Keratinocyte (primary cell): ENCODE results near the gene HOXD13. TPM values are rescaled to one million over a fixed set of nuclear protein-coding genes. Genes with fewer than 3 reads are reported as not detected.

Experiments used
- DNase-seq: peaks from one replicate; pipeline ENCODE4 v3.0.0-alpha.2; 2011; ENCODE audit warnings: low read depth, missing footprints, low spot score
- FAIRE-seq: peaks from 2 replicates; lab custom pipeline; 2011; peaks lifted over from hg19 to GRCh38; lab: Jason Lieb, UNC
- H2AFZ ChIP-seq: 2 replicates; pipeline ENCODE4 v1.6.0; 2012; ENCODE audit warnings: low read length, control low read depth, inconsistent platforms; ENCODE audit not compliant: control insufficient read depth
- H3K27ac ChIP-seq: 2 replicates; pipeline ENCODE4 v1.5.1; 2011; ENCODE audit warnings: low read length; ENCODE audit not compliant: control insufficient read depth, insufficient read depth
- H3K27me3 ChIP-seq: 3 replicates; pipeline ENCODE4 v1.6.0; 2011; ENCODE audit warnings: low read length; ENCODE audit not compliant: control insufficient read depth, insufficient read depth; ENCODE audit errors: extremely low read depth
- H3K36me3 ChIP-seq, 2 experiments: 2 replicates in 1 of 2; 3 replicates in 1 of 2; pipeline ENCODE4 v1.5.1; 2011; ENCODE audit warnings: low read length in 2 of 2, mild to moderate bottlenecking in 1 of 2; ENCODE audit not compliant: control insufficient read depth in 2 of 2, insufficient read depth in 2 of 2; ENCODE audit errors: extremely low read depth in 1 of 2
- H3K4me1 ChIP-seq: 3 replicates; pipeline ENCODE4 v1.5.1; 2011; ENCODE audit warnings: low read length; ENCODE audit not compliant: control insufficient read depth, insufficient read depth; ENCODE audit errors: extremely low read depth
- H3K4me2 ChIP-seq: 3 replicates; pipeline ENCODE4 v1.6.0; 2011; ENCODE audit warnings: low read depth, low read length; ENCODE audit not compliant: control insufficient read depth, insufficient read depth; ENCODE audit errors: extremely low read depth
- H3K4me3 ChIP-seq, 3 experiments: fragments of 200-600 bp in 1 of 3; sonication (generic) in 1 of 3; 2 replicates in 2 of 3; 3 replicates in 1 of 3; pipeline ENCODE4 v1.5.1; 2011 to 2016; ENCODE audit warnings: low read length in 3 of 3, mild to moderate bottlenecking in 3 of 3, control low read depth in 2 of 3, inconsistent platforms in 1 of 3, low read depth in 1 of 3, mixed read lengths in 1 of 3, mixed run types in 1 of 3, moderate library complexity in 1 of 3; ENCODE audit not compliant: control insufficient read depth in 2 of 3, insufficient read depth in 2 of 3; ENCODE audit errors: extremely low read depth in 1 of 3
- H3K79me2 ChIP-seq: 2 replicates; pipeline ENCODE4 v1.6.0; 2012; ENCODE audit warnings: low read length; ENCODE audit not compliant: control insufficient read depth, insufficient read depth
- H3K9ac ChIP-seq: 3 replicates; pipeline ENCODE4 v1.6.0; 2011; ENCODE audit warnings: low read length; ENCODE audit not compliant: control insufficient read depth, insufficient read depth; ENCODE audit errors: extremely low read depth
- H3K9me1 ChIP-seq: 3 replicates; pipeline ENCODE4 v1.6.0; 2011; ENCODE audit warnings: low read length; ENCODE audit not compliant: control insufficient read depth, insufficient read depth; ENCODE audit errors: extremely low read depth
- H3K9me3 ChIP-seq: 2 replicates; pipeline ENCODE4 v1.5.1; 2012; ENCODE audit warnings: low read depth, low read length; ENCODE audit not compliant: control insufficient read depth
- H4K20me1 ChIP-seq: 3 replicates; pipeline ENCODE4 v1.6.0; 2011; ENCODE audit warnings: low read length; ENCODE audit not compliant: control insufficient read depth, insufficient read depth; ENCODE audit errors: extremely low read depth
- EZH2 ChIP-seq: IDR thresholded peaks from one replicate; pipeline ENCODE4 v1.6.1; 2012; ENCODE audit warnings: inconsistent platforms, mild to moderate bottlenecking, low read length, moderate library complexity
- dilution Hi-C: fragments of 300-500 bp; cut with MboI; formaldehyde crosslinking; loops from one replicate; pipeline ENCODE4 v1.7.0; 2020; ENCODE audit warnings: low sequenced_read_pairs; ENCODE audit not compliant: extremely low pct_ligation_motif_present
- polyA plus RNA-seq, 5 experiments: library from polyadenylated mRNA; depleted of rRNA in 3 of 5; stranded (reverse) in 3 of 5; stranded (forward) in 1 of 5; unstranded in 1 of 5; fragments of >200 nt; gene quantifications; 1 replicate in 1 of 5; 2 replicates in 3 of 5; 3 replicates in 1 of 5; pipeline versions ENCODE4 v1.2.1 to v1.2.3, GENCODE V29; 2011 to 2012; ENCODE audit warnings: missing spikeins in 2 of 5, low read depth in 1 of 5, low replicate concordance in 1 of 5
- TF ChIP-seq, protein P1 (sequence below), 3 experiments: IDR thresholded peaks in 1 of 3; conservative IDR thresholded peaks in 1 of 3; optimal IDR thresholded peaks in 1 of 3; 2 replicates in 2 of 3; 3 replicates in 1 of 3; pipeline versions ENCODE3 to v1.5.1; 2011; ENCODE audit warnings: low read length in 3 of 3, mild to moderate bottlenecking in 3 of 3, moderate library complexity in 2 of 3, control low read depth in 1 of 3, inconsistent platforms in 1 of 3; ENCODE audit not compliant: insufficient read depth in 2 of 3; ENCODE audit errors: extremely low read depth in 1 of 3

Gene HOXD13
- polyA plus RNA-seq, 1 donor (not counting 4 experiments of a cell fraction or from before 2014, with no cell fraction given): not detected

- Histone ChIP-seq H3K27me3 (peaks cover 90% of the 10 kb centered on the region), H3K36me3 (no peaks in the 10 kb centered on the region), H4K20me1 (no peaks in the 10 kb centered on the region), H3K79me2 (no peaks in the 10 kb centered on the region), H3K4me3 (no peak overlapping the region), H3K9me1 (no peaks in the 10 kb centered on the region), H3K4me2 (no peak overlapping the region), H2AFZ (no peak overlapping the region), H3K9me3 (peaks cover 18% of the 10 kb centered on the region), H3K9ac (no peak overlapping the region), H3K4me1 (no peaks in the 10 kb centered on the region), H3K27ac (no peak overlapping the region)
- dilution Hi-C loops: no loop called here
- FAIRE-seq (no peak), DNase-seq (no peak)
- peak; percentile 63 for TF ChIP-seq EZH2
- TF ChIP-seq, protein P1, sequence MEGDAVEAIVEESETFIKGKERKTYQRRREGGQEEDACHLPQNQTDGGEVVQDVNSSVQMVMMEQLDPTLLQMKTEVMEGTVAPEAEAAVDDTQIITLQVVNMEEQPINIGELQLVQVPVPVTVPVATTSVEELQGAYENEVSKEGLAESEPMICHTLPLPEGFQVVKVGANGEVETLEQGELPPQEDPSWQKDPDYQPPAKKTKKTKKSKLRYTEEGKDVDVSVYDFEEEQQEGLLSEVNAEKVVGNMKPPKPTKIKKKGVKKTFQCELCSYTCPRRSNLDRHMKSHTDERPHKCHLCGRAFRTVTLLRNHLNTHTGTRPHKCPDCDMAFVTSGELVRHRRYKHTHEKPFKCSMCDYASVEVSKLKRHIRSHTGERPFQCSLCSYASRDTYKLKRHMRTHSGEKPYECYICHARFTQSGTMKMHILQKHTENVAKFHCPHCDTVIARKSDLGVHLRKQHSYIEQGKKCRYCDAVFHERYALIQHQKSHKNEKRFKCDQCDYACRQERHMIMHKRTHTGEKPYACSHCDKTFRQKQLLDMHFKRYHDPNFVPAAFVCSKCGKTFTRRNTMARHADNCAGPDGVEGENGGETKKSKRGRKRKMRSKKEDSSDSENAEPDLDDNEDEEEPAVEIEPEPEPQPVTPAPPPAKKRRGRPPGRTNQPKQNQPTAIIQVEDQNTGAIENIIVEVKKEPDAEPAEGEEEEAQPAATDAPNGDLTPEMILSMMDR (optimal IDR thresholded peaks at IDR 0.05 in 1 of 3, IDR thresholded peaks at IDR 0.05 in 1 of 3, conservative IDR thresholded peaks at IDR 0.05 in 1 of 3; ENCODE audit: extremely low read depth in 1 of 3, insufficient read depth in 2 of 3, low read length in 3 of 3): no peak
These were observed 13.2 kb upstream of the HOXD13 start for GRCh38 chr2:176079285-176079830.

DNA sequence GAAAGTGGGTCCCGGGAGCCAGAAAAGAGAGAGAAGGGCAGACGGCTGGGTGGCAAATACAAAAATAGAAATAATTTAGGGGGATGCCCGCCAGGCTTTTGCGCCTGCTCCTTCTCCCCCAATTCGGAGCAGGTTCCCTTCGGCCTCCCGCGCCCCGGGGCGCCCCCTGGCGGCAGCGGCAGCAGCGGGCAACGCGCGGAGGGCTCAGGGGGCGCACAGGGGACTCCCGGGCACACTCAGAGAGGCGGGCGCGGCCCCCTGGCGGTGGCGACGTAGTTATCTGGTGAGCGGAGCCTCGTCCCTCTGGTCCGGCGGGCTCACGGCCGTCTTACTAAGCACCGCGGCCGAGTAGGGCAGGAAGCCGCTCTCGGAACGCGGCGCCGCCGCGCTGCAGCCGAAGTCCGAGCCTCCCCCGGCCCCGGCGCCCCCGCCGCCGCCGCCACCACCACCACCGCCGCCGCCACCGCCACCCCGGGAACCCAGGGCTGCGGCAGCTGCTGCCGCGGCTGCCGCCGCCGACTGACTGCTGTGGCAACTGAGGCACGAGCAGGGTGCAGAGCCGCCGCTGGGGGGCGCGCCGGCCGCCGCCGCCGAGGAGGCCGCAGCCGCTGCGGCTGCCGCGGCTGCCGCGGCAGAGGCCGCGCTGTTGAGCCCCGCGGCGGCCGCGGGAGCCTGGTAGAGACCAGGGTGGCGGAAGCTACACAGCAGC, 12.5 kb upstream of the HOXD13 start:
- Histone ChIP-seq H3K4me3 (no peak overlapping the region), H3K27me3 (peaks cover 90% of the 10 kb centered on the region), H3K27ac (no peak overlapping the region)

More for the DNA sequence above, 12.5 kb upstream of the HOXD13 start:
- dilution Hi-C loops: no loop called here
- H3K9me1 ChIP-seq: no peaks in the 10 kb centered on the region
- DNase-seq (no peak), FAIRE-seq (no peak)
- H3K36me3 ChIP-seq: no peaks in the 10 kb centered on the region
- H3K4me2 ChIP-seq: no peak overlapping the region
- peaks cover 18% of the 10 kb centered on the region for H3K9me3 ChIP-seq
- no peak overlapping the region for H2AFZ ChIP-seq
- H3K4me1 ChIP-seq: no peaks in the 10 kb centered on the region
- no peak overlapping the region for H3K9ac ChIP-seq
- H3K79me2 ChIP-seq: no peaks in the 10 kb centered on the region
- no peaks in the 10 kb centered on the region for H4K20me1 ChIP-seq
- no peak for TF ChIP-seq EZH2
- TF ChIP-seq, protein P1 (optimal IDR thresholded peaks at IDR 0.05 in 1 of 3, IDR thresholded peaks at IDR 0.05 in 1 of 3, conservative IDR thresholded peaks at IDR 0.05 in 1 of 3; ENCODE audit: extremely low read depth in 1 of 3, insufficient read depth in 2 of 3, low read length in 3 of 3): peak; percentile 32 to 66 (median 52)
